ENCODE results near the gene DCAF15.

Gene DCAF15

GRCh38 chr19:13999085-13999484, 46.8 kb downstream of the DCAF15 start:
- no peaks in the 10 kb centered on the region for H3K27me3 ChIP-seq (ENCODE audit: control insufficient read depth in 5 of 5, insufficient read depth in 4 of 5, low read length in 5 of 5)
- peaks cover 0 to 18% (median 8%) of the 10 kb centered on the region in 5 donors for H3K36me3 ChIP-seq (ENCODE audit: control insufficient read depth in 5 of 5, insufficient read depth in 5 of 5, low read length in 5 of 5)
- peaks cover 0 to 9% (median 8%) of the 10 kb centered on the region in 5 donors for H3K9me3 ChIP-seq (ENCODE audit: control insufficient read depth in 5 of 5, low read length in 5 of 5)
- peaks cover 4 to 26% (median 22%) of the 10 kb centered on the region in 5 donors for H3K4me1 ChIP-seq (ENCODE audit: control insufficient read depth in 5 of 5, insufficient read depth in 5 of 5, low read length in 5 of 5)
- H3K4me3 ChIP-seq (ENCODE audit: low read depth in 1 of 5, low read length in 5 of 5): no peak overlapping the region
- H3K9ac ChIP-seq (ENCODE audit: low read length in 5 of 5): no peak overlapping the region
- no peak overlapping the region for H3K27ac ChIP-seq (ENCODE audit: low read depth, low read length)

GRCh38 chr19:14000691-14001375, 48.5 kb downstream of the DCAF15 start:
- peaks cover 0 to 18% (median 6%) of the 10 kb centered on the region in 5 donors for H3K36me3 ChIP-seq (ENCODE audit: control insufficient read depth in 5 of 5, insufficient read depth in 5 of 5, low read length in 5 of 5)
- H3K4me3 ChIP-seq (ENCODE audit: low read depth in 1 of 5, low read length in 5 of 5): no peak overlapping the region
- H3K9ac ChIP-seq (ENCODE audit: low read length in 5 of 5): no peak overlapping the region
- no peaks in the 10 kb centered on the region for H3K27me3 ChIP-seq (ENCODE audit: control insufficient read depth in 5 of 5, insufficient read depth in 4 of 5, low read length in 5 of 5)
- peaks cover 8 to 31% (median 29%) of the 10 kb centered on the region in 5 donors for H3K4me1 ChIP-seq (ENCODE audit: control insufficient read depth in 5 of 5, insufficient read depth in 5 of 5, low read length in 5 of 5)
- H3K9me3 ChIP-seq (ENCODE audit: control insufficient read depth in 5 of 5, low read length in 5 of 5): peaks cover 0 to 9% (median 8%) of the 10 kb centered on the region in 5 donors
- H3K27ac ChIP-seq (ENCODE audit: low read depth, low read length): no peak overlapping the region

DNA sequence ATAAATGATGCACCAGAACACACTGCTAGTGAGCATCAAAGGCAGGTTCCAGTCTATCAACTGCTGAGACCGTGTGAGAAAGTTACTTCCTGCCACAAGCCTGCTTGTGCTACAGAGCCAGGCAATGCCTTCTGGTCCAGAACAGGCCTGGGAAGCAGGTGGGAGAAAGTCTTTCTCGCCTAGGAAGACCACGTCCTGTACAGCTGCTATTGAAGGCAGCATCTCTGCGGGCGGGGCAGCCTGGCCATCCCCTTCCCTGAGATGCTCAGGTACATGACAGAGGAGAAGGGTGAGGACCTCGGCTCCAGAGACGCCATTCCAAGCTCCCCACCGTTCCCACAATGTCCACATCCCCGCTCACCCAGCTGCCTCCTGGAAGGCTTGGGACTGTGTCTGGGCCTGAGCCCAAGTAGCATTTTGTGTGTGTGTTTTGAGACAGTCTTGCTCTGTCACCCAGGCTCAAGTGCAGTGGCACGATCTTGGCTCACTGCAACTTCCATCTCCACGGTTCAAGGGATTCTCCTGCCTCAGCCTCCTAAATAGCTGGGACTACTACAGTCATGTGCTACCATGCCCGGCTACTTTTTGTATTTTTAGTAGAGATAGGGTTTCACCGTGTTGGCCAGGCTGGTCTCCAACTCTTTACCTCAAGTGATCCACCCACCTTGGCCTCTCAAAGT, 50.4 kb downstream of the DCAF15 start:
- Histone ChIP-seq H3K9me3 (ENCODE audit: control insufficient read depth in 5 of 5, low read length in 5 of 5) (peaks cover 0 to 9% (median 8%) of the 10 kb centered on the region in 5 donors), H3K27ac (ENCODE audit: low read depth, low read length) (peak overlapping the region; percentile 77), H3K27me3 (ENCODE audit: control insufficient read depth in 5 of 5, insufficient read depth in 4 of 5, low read length in 5 of 5) (no peaks in the 10 kb centered on the region), H3K4me3 (ENCODE audit: low read depth in 1 of 5, low read length in 5 of 5) (peak overlapping the region in 1 of 5 donors; percentile 3), H3K9ac (ENCODE audit: low read length in 5 of 5) (peak overlapping the region in 2 of 5 donors; percentile 55 to 66), H3K4me1 (ENCODE audit: control insufficient read depth in 5 of 5, insufficient read depth in 5 of 5, low read length in 5 of 5) (peaks cover 8 to 35% (median 33%) of the 10 kb centered on the region in 5 donors), H3K36me3 (ENCODE audit: control insufficient read depth in 5 of 5, insufficient read depth in 5 of 5, low read length in 5 of 5) (peaks cover 0 to 8% (median 0%) of the 10 kb centered on the region in 5 donors)

DNA sequence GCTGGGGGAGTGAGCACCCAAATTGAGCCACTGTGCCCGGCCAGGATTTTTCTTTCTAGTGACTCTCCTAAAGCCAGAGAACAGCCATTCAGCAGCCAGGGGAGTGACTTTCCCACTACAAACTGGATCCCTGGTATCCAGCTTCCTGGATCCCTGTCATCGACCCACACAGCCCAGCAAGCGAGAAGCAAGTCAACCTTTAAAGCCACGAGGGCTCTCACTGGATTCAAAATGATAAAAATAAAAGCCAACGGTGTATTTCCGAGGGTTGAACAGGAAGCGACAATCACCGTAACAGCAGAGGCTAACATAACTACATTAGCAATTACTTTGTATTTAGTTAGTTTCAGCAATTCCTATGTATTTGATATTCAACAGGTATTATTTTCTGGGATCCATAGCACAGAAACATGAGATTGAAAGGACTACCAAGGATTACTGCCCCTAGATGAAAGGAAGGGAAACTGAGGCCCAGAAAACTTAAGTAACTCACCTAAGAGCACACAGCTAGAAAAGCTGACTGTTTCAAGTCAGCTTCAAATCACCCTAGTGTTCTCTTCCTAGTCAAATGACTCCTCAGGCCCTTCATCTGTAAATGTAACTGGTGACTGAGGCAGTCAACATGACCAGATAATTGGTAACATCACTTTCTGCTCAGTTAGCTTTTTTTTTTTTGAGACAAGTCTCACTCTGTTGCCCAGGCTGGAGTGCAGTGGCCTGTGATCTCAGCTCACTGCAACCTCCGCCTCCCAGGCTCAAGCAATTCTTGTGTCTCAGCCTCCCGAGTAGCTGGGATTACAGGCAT, 51.1 kb downstream of the DCAF15 start:
- Histone ChIP-seq H3K27me3 (ENCODE audit: control insufficient read depth in 5 of 5, insufficient read depth in 4 of 5, low read length in 5 of 5) (no peaks in the 10 kb centered on the region), H3K36me3 (ENCODE audit: control insufficient read depth in 5 of 5, insufficient read depth in 5 of 5, low read length in 5 of 5) (peaks cover 0 to 5% (median 0%) of the 10 kb centered on the region in 5 donors), H3K4me1 (ENCODE audit: control insufficient read depth in 5 of 5, insufficient read depth in 5 of 5, low read length in 5 of 5) (peaks cover 8 to 35% (median 33%) of the 10 kb centered on the region in 5 donors), H3K4me3 (ENCODE audit: low read depth in 1 of 5, low read length in 5 of 5) (peak overlapping the region in 1 of 5 donors; percentile 3), H3K9me3 (ENCODE audit: control insufficient read depth in 5 of 5, low read length in 5 of 5) (peaks cover 0 to 9% (median 8%) of the 10 kb centered on the region in 5 donors), H3K27ac (ENCODE audit: low read depth, low read length) (peak overlapping the region; percentile 77), H3K9ac (ENCODE audit: low read length in 5 of 5) (peak overlapping the region; percentile 4 to 69 (median 55))

DNA sequence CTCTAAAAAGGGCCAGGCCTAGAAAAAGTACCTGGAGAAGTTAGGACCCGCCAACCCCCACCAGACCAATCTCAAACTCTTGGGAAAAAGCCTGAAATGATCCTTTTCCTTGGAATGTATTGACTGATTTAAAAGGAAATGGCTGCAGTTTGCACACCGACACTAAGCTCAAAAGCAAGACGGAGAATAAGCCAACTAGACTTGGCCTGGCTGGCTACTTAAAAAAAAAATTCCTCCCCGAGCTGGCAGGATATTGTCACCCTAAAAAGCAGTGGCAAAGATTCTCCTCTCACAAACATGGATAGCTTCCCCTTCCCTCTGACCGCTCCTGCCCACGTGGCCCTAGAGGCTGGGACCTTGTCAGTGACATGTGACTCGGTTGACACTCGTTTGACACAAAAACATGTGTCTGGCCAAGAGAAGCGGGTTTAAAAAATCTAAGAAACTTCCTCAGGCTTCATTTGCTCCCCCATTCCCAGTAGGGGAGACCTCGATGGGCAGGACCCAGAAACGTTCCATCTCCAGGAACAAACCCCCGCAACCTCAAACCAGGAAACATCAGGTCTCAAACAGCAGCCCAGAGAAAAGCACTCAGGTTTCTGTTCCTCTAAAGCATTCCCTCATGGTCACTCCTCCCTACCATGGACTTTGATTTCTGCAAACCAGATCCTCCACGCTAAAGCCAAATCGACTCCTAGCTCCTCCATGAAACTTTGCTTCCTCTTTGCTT, 52.5 kb downstream of the DCAF15 start:
- Histone ChIP-seq H3K27ac (ENCODE audit: low read depth, low read length) (peak overlapping the region; percentile 93), H3K9me3 (ENCODE audit: control insufficient read depth in 5 of 5, low read length in 5 of 5) (no peaks in the 10 kb centered on the region), H3K4me1 (ENCODE audit: control insufficient read depth in 5 of 5, insufficient read depth in 5 of 5, low read length in 5 of 5) (peaks cover 8 to 35% (median 33%) of the 10 kb centered on the region in 5 donors), H3K36me3 (ENCODE audit: control insufficient read depth in 5 of 5, insufficient read depth in 5 of 5, low read length in 5 of 5) (no peaks in the 10 kb centered on the region), H3K27me3 (ENCODE audit: control insufficient read depth in 5 of 5, insufficient read depth in 4 of 5, low read length in 5 of 5) (no peaks in the 10 kb centered on the region), H3K4me3 (ENCODE audit: low read depth in 1 of 5, low read length in 5 of 5) (peak overlapping the region in 4 of 5 donors; percentile 45 to 66 (median 55)), H3K9ac (ENCODE audit: low read length in 5 of 5) (peak overlapping the region; percentile 8 to 64 (median 52))

GRCh38 chr19:14005349-14006084, 53.2 kb downstream of the DCAF15 start:
- H3K27me3 ChIP-seq (ENCODE audit: control insufficient read depth in 5 of 5, insufficient read depth in 4 of 5, low read length in 5 of 5): no peaks in the 10 kb centered on the region
- peak overlapping the region; percentile 8 to 70 (median 56) for H3K9ac ChIP-seq (ENCODE audit: low read length in 5 of 5)
- peak overlapping the region; percentile 93 for H3K27ac ChIP-seq (ENCODE audit: low read depth, low read length)
- H3K36me3 ChIP-seq (ENCODE audit: control insufficient read depth in 5 of 5, insufficient read depth in 5 of 5, low read length in 5 of 5): no peaks in the 10 kb centered on the region
- peaks cover 8 to 35% (median 33%) of the 10 kb centered on the region in 5 donors for H3K4me1 ChIP-seq (ENCODE audit: control insufficient read depth in 5 of 5, insufficient read depth in 5 of 5, low read length in 5 of 5)
- peak overlapping the region; percentile 15 to 88 (median 82) for H3K4me3 ChIP-seq (ENCODE audit: low read depth in 1 of 5, low read length in 5 of 5)
- H3K9me3 ChIP-seq (ENCODE audit: control insufficient read depth in 5 of 5, low read length in 5 of 5): no peaks in the 10 kb centered on the region

DNA sequence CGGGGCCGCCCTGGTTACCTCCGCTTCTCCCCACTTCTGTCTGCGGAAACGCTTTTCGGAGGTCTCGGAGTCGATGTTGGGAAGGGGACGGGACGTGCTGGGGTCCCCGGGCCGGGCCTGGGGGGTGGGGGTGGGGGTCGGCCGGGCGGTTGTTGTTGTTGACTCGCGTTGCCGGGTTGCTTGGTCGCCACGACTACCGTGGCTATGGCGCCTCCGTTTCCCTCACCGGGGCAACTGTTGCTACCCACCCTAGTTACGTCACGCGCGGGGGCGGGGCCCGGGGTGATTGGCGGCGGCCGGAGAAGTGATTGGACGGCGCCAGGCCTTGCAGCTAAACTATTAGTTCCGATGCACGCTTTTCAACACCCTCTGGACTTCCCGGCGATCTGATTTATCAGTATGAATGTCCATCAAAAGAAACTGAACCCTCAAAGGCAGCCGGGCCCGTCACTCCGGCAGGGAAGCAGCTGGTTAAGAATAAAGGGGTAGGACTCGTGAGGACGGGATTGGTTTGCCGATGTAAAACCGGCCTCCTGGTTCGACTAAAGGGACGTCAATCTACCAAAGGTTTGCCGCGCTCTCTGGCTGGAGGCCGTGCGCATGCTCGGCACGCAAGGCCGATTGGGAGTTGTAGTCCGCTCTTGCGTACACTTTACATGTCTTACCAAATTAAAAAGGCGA, 53.9 kb downstream of the DCAF15 start, which contains the start of gene RFX1:
Gene RFX1 (minus strand): TSS at position 236 of the 681 bp plus-strand sequence. CDS start 12,477 bp downstream, outside the sequence.
- Histone ChIP-seq H3K4me1 (ENCODE audit: control insufficient read depth in 5 of 5, insufficient read depth in 5 of 5, low read length in 5 of 5) (peaks cover 8 to 35% (median 33%) of the 10 kb centered on the region in 5 donors), H3K9me3 (ENCODE audit: control insufficient read depth in 5 of 5, low read length in 5 of 5) (no peaks in the 10 kb centered on the region), H3K9ac (ENCODE audit: low read length in 5 of 5) (peak within 1 kb of the TSS; percentile 77 to 97 (median 92)), H3K36me3 (ENCODE audit: control insufficient read depth in 5 of 5, insufficient read depth in 5 of 5, low read length in 5 of 5) (no peaks in the 10 kb centered on the region), H3K4me3 (ENCODE audit: low read depth in 1 of 5, low read length in 5 of 5) (peak within 1 kb of the TSS; percentile 78 to 89 (median 86)), H3K27me3 (ENCODE audit: control insufficient read depth in 5 of 5, insufficient read depth in 4 of 5, low read length in 5 of 5) (no peaks in the 10 kb centered on the region), H3K27ac (ENCODE audit: low read depth, low read length) (peak within 1 kb of the TSS; percentile 98)

GRCh38 chr19:14006766-14007562, 54.7 kb downstream of the DCAF15 start:
- Histone ChIP-seq H3K27me3 (ENCODE audit: control insufficient read depth in 5 of 5, insufficient read depth in 4 of 5, low read length in 5 of 5) (no peaks in the 10 kb centered on the region), H3K4me1 (ENCODE audit: control insufficient read depth in 5 of 5, insufficient read depth in 5 of 5, low read length in 5 of 5) (peaks cover 8 to 35% (median 33%) of the 10 kb centered on the region in 5 donors), H3K4me3 (ENCODE audit: low read depth in 1 of 5, low read length in 5 of 5) (peak overlapping the region; percentile 78 to 89 (median 86)), H3K9ac (ENCODE audit: low read length in 5 of 5) (peak overlapping the region; percentile 77 to 97 (median 92)), H3K36me3 (ENCODE audit: control insufficient read depth in 5 of 5, insufficient read depth in 5 of 5, low read length in 5 of 5) (no peaks in the 10 kb centered on the region), H3K27ac (ENCODE audit: low read depth, low read length) (peak overlapping the region; percentile 98), H3K9me3 (ENCODE audit: control insufficient read depth in 5 of 5, low read length in 5 of 5) (no peaks in the 10 kb centered on the region)

Measured in subcutaneous abdominal adipose tissue (tissue), 5 donors.